GM23338 (cell line): Measurements from ENCODE around the gene NET1. TPM values are rescaled to one million over a fixed set of nuclear protein-coding genes. Genes with fewer than 3 reads are reported as not detected.
A peak's percentile ranks its signal among the peaks of the same experiment; 100 is the strongest.

Experiments used
- ATAC-seq: fragments of 200-7000 bp; cut with Tn5 transposase; 3 replicates; pipeline ENCODE4 v1.9.1; 2020
- DNase-seq: peaks from one replicate; pipeline ENCODE4 v3.0.0-alpha.2; 2015; ENCODE audit warnings: low spot score
- H2AFZ ChIP-seq: fragments of 200-600 bp; sonication (generic); 2 replicates; pipeline ENCODE4 v1.8.0; 2016; ENCODE audit warnings: antibody characterized with exemption, mild to moderate bottlenecking, moderate library complexity
- H3F3A ChIP-seq: fragments of 200-600 bp; sonication (generic); replicated peaks from 2 replicates; pipeline ENCODE4 v1.8.0; 2017; ENCODE audit warnings: antibody characterized with exemption, mixed run types, low read depth
- H3K27ac ChIP-seq: fragments of 200-600 bp; sonication (generic); 2 replicates; pipeline ENCODE4 v1.6.1; 2016; ENCODE audit warnings: low read depth
- H3K27me3 ChIP-seq: fragments of 200-600 bp; sonication (generic); 2 replicates; pipeline ENCODE4 v1.8.0; 2016; ENCODE audit warnings: mild to moderate bottlenecking, mixed run types, moderate library complexity; ENCODE audit not compliant: insufficient read depth
- H3K36me3 ChIP-seq: fragments of 200-600 bp; sonication (generic); 2 replicates; pipeline ENCODE4 v1.8.0; 2016; ENCODE audit warnings: mild to moderate bottlenecking; ENCODE audit not compliant: insufficient read depth
- H3K4me1 ChIP-seq: fragments of 200-600 bp; sonication (generic); 2 replicates; pipeline ENCODE4 v1.8.0; 2016; ENCODE audit warnings: mild to moderate bottlenecking, moderate library complexity; ENCODE audit not compliant: insufficient read depth
- H3K4me2 ChIP-seq: fragments of 200-600 bp; sonication (generic); 2 replicates; pipeline ENCODE4 v1.7.1; 2017; ENCODE audit warnings: mixed run types
- H3K4me3 ChIP-seq: fragments of 200-600 bp; sonication (generic); 2 replicates; pipeline ENCODE4 v1.6.1; 2016; ENCODE audit warnings: mixed run types
- H3K79me2 ChIP-seq: fragments of 200-600 bp; sonication (generic); replicated peaks from 2 replicates; pipeline ENCODE4 v1.8.0; 2017; ENCODE audit warnings: mild to moderate bottlenecking; ENCODE audit not compliant: insufficient read depth
- H3K9me2 ChIP-seq: fragments of 200-600 bp; sonication (generic); 2 replicates; pipeline ENCODE4 v1.8.0; 2017; ENCODE audit not compliant: insufficient read depth
- H4K20me1 ChIP-seq: fragments of 200-600 bp; sonication (generic); replicated peaks from 2 replicates; pipeline ENCODE4 v1.8.0; 2017; ENCODE audit warnings: mild to moderate bottlenecking; ENCODE audit not compliant: insufficient read depth
- H3K27ac Mint-ChIP-seq: 2 replicates; pipeline ENCODE4 v1.8.0; 2020; ENCODE audit warnings: inconsistent platforms, mild to moderate bottlenecking, moderate library complexity, mixed read lengths
- H3K27me3 Mint-ChIP-seq: 3 replicates; pipeline ENCODE4 v1.8.0; 2022; ENCODE audit warnings: low read depth, mild to moderate bottlenecking, moderate library complexity, mixed read lengths, inconsistent platforms; ENCODE audit not compliant: insufficient read depth, poor library complexity
- H3K36me3 Mint-ChIP-seq: 3 replicates; pipeline ENCODE4 v1.8.0; 2021; ENCODE audit warnings: low read depth, mild to moderate bottlenecking, inconsistent platforms, moderate library complexity, mixed read lengths
- H3K4me1 Mint-ChIP-seq: 3 replicates; pipeline ENCODE4 v1.8.0; 2020; ENCODE audit warnings: mild to moderate bottlenecking, inconsistent platforms, mixed read lengths
- H3K4me3 Mint-ChIP-seq: 3 replicates; pipeline ENCODE4 v1.8.0; 2021; ENCODE audit warnings: moderate library complexity, mild to moderate bottlenecking, inconsistent platforms, mixed read lengths
- H3K9me3 Mint-ChIP-seq: 3 replicates; pipeline ENCODE4 v1.8.0; 2020; ENCODE audit warnings: moderate library complexity, mild to moderate bottlenecking, inconsistent platforms, mixed read lengths
- CREB1 ChIP-seq: fragments of 250-450 bp; sonication (Bioruptor Pico); IDR thresholded peaks from 2 replicates; pipeline ENCODE4 v1.5.0; 2020; ENCODE audit warnings: low read depth, mild to moderate bottlenecking, moderate library complexity
- CTCF ChIP-seq, 2 experiments: fragments of 200-600 bp in 1 of 2; sonication (generic) in 1 of 2; conservative IDR thresholded peaks; 2 replicates each; pipeline versions ENCODE4 v1.5.1 to v1.6.1; 2016 to 2017; ENCODE audit warnings: antibody characterized with exemption in 2 of 2, low read depth in 2 of 2, mild to moderate bottlenecking in 2 of 2, moderate library complexity in 1 of 2
- ETS1 ChIP-seq: IDR thresholded peaks from 2 replicates; pipeline ENCODE4 v1.6.1; 2016; ENCODE audit warnings: antibody characterized with exemption
- EZH2 ChIP-seq: fragments of 200-600 bp; sonication (generic); IDR thresholded peaks from one replicate; pipeline ENCODE4 v1.8.0; 2017; ENCODE audit warnings: antibody characterized with exemption, mild to moderate bottlenecking, low read depth; ENCODE audit not compliant: unreplicated experiment
- NANOG ChIP-seq: IDR thresholded peaks from 2 replicates; pipeline ENCODE4 v1.6.1; 2016; ENCODE audit warnings: antibody characterized with exemption, borderline replicate concordance
- POLR2AphosphoS5 ChIP-seq: IDR thresholded peaks from 2 replicates; pipeline ENCODE4 v1.6.1; 2016; ENCODE audit warnings: antibody characterized with exemption, low read depth
- STAT1 ChIP-seq: IDR thresholded peaks from one replicate; pipeline ENCODE4 v1.6.1; 2016; ENCODE audit warnings: antibody characterized with exemption; ENCODE audit not compliant: unreplicated experiment
- ZNF114 ChIP-seq: fragments of 250-450 bp; sonication (Bioruptor Pico); IDR thresholded peaks from 2 replicates; pipeline ENCODE4 v1.5.0; 2020; ENCODE audit warnings: mild to moderate bottlenecking, moderate library complexity
- polyA plus RNA-seq: library from polyadenylated mRNA; unstranded; fragments of >200 nt; fragmentation: Nextera tagmentation; extraction: Ambion mirVana; gene quantifications from 2 replicates; pipeline ENCODE4 v1.2.1, GENCODE V29; 2016
- total RNA-seq: library from RNA; depleted of rRNA; stranded (reverse); fragments of >200 nt; shearing (Covaris generic); gene quantifications from 2 replicates; pipeline ENCODE4 v1.2.3, GENCODE V29; 2014

NET1 gene
- total and polyA plus RNA-seq, 2 experiments from 2014 or later: 47.9 to 93.9 TPM

GRCh38 chr10:5445006-5445405, 32.6 kb downstream of the NET1 start (continued):
- TF ChIP-seq ETS1 (no peak), EZH2 (no peak), CREB1 (CRISPR knock-in tag) (no peak), CTCF (conservative IDR thresholded peaks at IDR 0.05; ENCODE audit: low read depth in 2 of 2) (no peak)

GRCh38 chr10:5446390-5446926, 34.1 kb downstream of the NET1 start:
- H3K27me3 ChIP-seq: no peaks in the 10 kb centered on the region
- Mint-ChIP-seq H3K36me3 (peaks cover under 1% of the 10 kb centered on the region; the same call in 1 of the 3 replicates), H3K4me3 (peak overlapping the region; percentile 84), H3K9me3 (no peaks in the 10 kb centered on the region), H3K4me1 (peaks cover 28% of the 10 kb centered on the region; the same call in 2 of the 3 replicates), H3K27me3 (no peaks in the 10 kb centered on the region), H3K27ac (peak overlapping the region; percentile 95)
- ATAC-seq (peak; percentile 97), DNase-seq (peak; percentile 97)
- TF ChIP-seq POLR2AphosphoS5 (peak; percentile 99), STAT1 (no peak), CREB1 (CRISPR knock-in tag) (peak; percentile 32)
- no peaks in the 10 kb centered on the region for H3F3A ChIP-seq
- H3K4me2 ChIP-seq: peak overlapping the region; percentile 70
- H3K36me3 ChIP-seq: no peaks in the 10 kb centered on the region
- no peak overlapping the region for H2AFZ ChIP-seq
- no peaks in the 10 kb centered on the region; the same call in 1 of the 2 replicates for H4K20me1 ChIP-seq
- H3K79me2 ChIP-seq: peaks cover 63% of the 10 kb centered on the region
- H3K9me2 ChIP-seq: no peaks in the 10 kb centered on the region
- peaks cover 38% of the 10 kb centered on the region for H3K4me1 ChIP-seq
- H3K4me3 ChIP-seq: peak overlapping the region; percentile 55
- no peak overlapping the region for H3K27ac ChIP-seq

- Histone ChIP-seq H4K20me1 (no peaks in the 10 kb centered on the region; the same call in 1 of the 2 replicates), H3K4me1 (peaks cover 38% of the 10 kb centered on the region), H3K9me2 (no peaks in the 10 kb centered on the region), H3K36me3 (peaks cover under 1% of the 10 kb centered on the region; the same call in 1 of the 2 replicates), H3K4me2 (peak overlapping the region; percentile 70), H3F3A (no peaks in the 10 kb centered on the region), H3K27ac (no peak overlapping the region), H3K27me3 (no peaks in the 10 kb centered on the region), H3K4me3 (peak overlapping the region; percentile 55), H3K79me2 (peaks cover 69% of the 10 kb centered on the region), H2AFZ (no peak overlapping the region)
- no peak overlapping the region for H3K27ac Mint-ChIP-seq
- ATAC-seq (no peak), DNase-seq (no peak)
- no peaks in the 10 kb centered on the region for H3K27me3 Mint-ChIP-seq
- peaks cover 28% of the 10 kb centered on the region; the same call in 2 of the 3 replicates for H3K4me1 Mint-ChIP-seq
- H3K36me3 Mint-ChIP-seq: peaks cover 4% of the 10 kb centered on the region; the same call in 2 of the 3 replicates
- H3K4me3 Mint-ChIP-seq: peak overlapping the region; percentile 84
- H3K9me3 Mint-ChIP-seq: no peaks in the 10 kb centered on the region
- TF ChIP-seq STAT1 (no peak), ETS1 (no peak), EZH2 (no peak), ZNF114 (CRISPR knock-in tag) (no peak), POLR2AphosphoS5 (no peak), NANOG (no peak)
These were observed 34.7 kb downstream of the NET1 start for GRCh38 chr10:5447056-5447455.
